T-helper 2 cell (primary cell): ENCODE measurements around the gene EXD3.

Experiments used
- DNase-seq, 5 experiments: peaks; one replicate each; pipeline versions ENCODE4 v3.0.0 to v3.0.0-alpha.2; 2012 to 2022

The EXD3 gene

DNA sequence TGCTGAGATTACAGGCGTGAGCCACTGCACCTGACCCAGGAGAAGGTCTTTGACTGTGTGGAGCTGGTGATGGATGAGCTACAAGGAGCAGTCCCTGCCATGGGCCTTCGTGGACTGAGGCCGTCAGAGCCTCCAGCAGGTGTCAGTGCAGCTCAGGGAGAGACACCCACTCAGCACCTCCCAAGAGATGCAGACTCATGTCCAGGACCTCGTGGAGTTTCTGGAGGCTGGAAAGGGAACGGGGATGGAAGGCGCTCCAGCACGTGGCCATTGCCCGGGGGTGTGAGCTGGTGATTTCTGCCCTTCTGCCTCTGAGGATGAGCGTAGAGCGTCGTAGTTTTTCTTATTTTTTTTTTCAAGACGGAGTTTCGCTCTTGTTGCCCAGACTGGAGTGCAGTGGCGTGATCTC is 136.0 kb downstream of the EXD3 start:
- peak in 1 of 5 experiments; percentile 41 for DNase-seq

DNA sequence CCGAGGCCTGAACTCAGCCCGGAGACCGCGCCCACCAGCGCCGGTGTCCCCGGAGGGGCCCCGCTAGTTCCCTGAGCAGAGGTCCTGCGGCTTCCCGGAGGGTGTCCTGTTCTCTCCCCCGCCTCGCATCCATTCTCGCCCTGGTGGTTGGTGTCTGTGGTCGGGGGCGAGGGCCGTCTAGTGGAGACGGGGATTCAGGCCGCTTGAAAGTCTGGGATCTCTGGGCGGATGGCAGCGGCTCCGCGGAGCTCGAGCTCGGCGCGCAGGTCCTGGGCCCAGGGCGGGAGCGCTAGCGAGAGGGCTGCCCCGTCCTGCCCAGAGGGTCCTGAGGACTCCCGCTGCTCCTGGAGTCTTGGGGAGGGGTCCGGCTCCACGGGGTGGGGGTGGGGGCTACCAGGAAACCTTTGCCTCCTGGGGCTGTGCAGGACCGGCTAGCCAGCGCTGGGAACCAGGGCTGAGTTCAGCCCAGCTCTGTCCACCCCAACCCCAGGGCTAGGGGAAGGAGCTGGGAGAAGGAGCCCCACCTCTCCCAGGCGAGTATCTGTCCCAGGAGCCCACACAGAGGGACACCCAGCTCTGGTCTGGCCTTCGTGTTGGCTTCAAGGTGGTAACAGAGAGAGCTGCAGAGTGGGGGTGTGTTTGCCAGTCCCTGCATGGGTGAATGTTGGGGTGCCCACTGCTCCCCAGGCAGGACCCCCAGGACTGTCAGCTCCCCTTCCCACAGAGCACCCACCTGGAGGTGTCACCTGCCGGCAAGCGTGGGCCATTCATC is 141.4 kb downstream of the EXD3 start:
- DNase-seq = no peak

DNA sequence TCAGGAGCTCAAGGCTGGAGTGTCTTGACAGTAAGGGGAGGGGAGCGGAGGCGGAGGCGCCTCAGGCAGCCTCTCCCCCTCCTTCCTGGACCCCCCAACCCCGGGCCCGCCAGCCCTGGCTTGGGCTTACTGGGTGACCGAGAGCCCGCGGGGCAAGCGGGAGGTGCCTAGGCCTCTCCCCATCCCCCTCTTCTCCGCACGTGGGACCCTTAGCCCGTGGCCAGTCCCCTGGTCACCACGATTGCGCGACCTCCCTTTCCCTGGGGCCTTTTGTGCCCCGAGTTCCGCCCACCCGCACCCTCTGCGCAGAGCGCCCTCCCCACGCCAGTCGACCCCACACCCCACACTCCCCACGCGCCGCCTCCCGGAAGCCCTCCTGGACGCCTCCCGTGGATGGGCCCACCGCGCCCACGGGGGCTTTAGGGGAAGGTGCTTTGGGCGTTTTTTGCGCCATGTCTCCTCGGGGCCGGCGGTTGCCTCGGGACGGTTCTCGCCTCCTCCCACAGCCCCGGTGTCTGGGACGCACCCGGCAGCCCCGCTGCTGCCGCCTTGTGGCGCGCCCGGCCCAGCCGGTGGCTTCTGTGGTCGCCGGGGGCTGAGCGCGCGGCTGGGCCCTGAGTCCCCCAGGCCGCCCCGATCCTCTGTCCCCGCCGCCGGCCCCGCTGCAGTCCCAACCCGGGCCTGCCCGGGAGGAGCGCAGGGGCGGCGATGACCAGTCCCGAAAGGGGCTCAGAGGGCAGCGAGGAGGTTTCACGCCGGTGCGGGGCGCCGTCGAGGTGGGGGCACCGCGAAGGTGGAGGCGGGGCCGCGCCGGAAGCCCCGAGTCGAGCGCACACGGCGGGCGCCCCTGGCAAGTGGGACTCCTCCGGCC is 142.3 kb downstream of the EXD3 start:
- DNase-seq = no peak

DNA sequence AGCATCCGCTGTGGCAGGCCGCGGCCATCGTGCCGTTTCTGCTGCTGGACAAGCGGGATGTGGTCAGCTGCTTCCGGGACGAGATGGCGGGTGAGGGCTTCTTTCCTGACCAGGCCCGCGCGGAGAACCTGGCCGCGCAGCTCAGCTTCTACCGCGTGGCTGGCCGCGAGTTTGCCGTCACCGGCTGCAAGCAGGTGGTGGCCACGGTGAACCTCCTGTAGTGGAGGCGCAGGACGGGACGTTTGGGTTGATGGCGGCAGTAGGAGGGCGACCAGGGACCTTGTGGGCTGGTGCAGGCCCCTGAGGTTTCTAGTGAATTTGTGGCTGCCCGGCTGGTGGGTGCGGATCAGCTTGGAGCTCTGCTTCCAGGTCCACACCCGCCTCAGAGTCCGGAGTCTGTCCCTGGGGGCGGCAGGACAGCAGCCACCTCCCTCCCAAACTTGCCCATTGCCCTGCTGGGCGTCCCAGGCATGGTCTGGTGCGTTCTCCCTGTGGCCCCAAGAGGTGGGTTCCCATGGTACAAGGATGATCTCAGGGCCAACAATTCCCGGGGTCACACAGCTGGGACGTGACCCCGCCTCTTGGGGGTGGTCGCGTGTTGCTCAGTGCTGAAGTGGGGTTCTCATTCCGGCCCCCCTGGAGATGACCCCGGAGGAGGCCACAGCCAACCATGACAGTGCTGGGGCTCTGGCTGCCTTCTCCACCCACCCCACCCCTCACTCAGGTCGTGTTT is 143.1 kb downstream of the EXD3 start:
- no peak for DNase-seq

DNA sequence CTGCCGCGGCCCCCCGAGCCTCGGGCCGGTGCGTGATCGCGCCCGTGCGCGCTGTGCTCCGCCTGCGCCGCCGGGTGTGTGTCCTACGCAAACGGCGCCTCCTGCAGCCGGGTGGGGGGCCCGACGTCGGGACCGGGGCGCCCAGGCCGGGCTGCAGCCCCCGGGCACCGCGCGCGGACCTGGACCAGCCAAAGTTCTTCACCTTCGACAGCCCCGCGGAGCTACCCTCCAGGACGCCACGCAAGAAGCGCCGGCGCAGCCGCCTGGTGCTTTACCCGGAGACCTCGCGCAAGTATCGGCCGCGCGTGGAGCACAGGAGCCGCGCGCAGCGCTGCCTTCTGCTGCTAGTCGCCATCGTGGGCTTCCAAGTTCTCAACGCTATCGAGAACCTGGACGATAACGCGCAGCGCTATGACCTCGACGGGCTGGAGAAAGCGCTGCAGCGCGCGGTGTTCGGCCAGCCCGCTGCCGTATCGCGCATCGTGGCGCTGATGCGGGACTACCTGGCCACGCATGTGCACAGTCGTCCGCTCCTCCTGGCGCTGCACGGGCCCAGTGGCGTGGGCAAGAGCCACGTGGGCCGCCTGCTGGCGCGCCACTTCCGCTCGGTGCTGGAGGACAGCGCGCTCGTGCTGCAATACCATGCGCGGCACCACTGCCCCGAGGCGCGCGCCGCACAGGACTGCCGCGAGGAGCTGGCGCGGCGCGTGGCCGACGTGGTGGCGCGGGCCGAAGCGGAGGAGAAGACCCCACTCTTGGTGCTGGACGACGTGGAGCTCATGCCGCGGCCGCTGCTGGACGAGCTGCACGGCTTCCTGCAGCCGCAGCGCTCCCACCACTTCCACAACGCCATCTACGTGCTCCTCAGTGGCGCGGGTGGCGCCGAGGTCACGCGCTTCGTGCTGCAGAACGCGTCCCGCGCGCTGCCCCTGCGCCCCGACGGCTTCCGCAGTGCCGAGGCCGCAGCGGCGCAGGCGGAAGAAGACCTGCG is 143.9 kb downstream of the EXD3 start:
- DNase-seq = no peak

DNA sequence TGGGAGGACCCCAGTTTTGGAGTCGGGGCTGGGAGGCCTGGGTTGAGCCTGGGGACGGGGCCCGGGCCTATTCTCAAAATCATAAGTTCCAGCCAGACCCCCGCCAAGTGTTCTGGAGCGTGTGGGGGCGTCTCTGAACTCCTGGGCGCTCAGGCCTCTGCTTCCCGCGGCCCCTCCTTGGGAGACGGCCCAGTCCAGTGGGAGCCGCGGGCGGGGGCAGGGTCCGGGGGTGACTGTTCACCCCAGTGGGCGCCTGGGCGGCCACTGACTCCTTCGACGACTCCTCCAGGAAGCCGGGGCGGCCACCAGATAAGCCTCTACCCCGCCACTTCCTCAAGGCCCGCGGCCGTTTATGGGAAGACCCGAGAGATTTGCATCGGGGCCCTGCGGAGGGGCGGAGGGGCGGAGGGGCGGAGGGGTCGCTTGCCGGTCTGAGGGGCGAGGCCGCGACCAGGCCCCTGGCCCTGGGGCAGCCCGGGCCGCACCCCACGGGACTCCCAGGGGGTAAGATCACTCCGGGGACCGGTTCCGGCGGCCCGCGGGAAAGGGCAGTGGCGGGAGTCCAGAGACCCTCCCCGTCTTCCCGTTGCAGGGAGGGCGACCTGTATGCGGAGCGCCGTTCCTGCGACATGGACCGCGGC is 144.8 kb downstream of the EXD3 start:
- no peak for DNase-seq

DNA sequence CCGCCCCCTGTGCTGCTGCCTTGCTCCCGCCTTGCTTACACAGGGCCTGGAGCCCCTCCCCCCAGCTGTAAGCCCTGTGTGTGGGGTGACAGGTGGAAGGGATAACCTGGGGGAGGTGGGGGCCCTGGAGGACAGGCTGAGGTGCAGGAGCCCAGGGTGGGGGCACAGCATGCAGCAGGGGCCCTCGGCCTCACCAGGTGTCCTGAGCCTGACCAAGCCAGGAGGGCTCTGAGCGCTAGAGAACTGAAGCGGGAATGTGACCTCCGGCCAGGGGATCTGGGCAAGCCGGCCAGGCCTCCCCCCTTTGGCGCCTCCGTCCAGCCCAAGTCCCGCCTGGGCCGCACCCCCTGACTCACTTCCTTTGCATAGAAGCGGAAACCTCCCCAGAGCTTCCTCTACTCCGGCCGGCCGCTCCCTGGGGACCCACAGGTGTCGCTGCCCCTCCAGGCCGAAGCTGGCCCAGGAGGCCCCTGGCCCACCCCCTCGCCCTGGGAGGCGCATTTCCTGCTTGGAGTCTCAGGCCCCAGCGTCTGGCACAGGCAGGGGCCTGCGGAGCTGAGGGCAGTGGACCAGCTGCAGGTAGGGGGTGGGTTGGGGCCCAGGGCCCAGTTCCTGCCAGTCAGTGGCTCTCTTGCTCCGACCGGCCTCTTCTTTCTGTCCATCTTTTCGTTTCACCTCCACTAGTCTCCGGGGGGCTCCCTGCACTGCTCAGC is 145.5 kb downstream of the EXD3 start, which contains the start of gene TOR4A:
TSS of gene TOR4A (plus strand) at position 398 of the 713 bp plus-strand sequence. CDS start 964 bp downstream, outside the sequence.
- peak in 1 of 5 experiments; percentile 40 for DNase-seq

DNA sequence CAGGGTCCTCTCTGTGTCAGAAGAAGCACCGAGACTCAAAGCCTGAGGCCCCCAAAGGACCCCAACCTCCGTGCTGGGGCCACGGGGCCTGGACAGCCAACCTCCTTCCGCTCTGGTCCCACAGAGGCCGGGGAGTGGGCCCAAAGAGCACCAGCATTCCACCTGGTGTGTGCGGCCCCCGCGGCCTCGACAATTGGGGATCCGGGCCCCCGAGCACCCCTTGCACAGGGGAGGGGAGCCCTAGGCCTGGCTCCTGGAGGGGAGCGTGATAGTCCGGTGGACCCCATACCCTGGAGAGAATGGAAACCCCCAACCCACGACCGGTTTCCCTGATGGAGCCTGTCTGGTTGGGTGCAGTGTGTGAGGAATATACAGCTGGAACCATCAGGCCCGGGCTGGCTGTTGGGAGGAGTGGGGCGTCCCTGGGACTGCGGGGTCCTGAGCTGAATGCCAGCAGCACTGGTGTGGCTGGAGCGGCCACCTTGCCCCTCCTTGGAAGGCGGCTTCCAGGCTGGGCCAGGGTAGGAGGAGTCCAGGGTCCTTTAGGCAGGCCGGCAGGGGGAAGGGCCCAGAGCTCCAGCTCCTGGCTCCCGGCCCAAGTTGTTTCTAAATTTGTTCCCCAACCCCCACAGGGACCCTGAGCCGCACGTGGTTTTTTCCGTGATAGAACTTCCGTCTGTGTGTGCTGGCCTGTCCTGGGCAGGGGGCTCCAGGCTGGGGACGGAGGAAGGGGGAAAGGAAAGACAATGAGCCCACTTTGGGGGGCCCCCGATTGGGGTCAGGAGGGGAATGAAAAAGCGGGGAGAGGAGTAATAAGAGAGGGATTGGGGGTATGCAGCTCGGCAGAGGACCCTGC is 146.3 kb downstream of the EXD3 start:
- DNase-seq = no peak

DNA sequence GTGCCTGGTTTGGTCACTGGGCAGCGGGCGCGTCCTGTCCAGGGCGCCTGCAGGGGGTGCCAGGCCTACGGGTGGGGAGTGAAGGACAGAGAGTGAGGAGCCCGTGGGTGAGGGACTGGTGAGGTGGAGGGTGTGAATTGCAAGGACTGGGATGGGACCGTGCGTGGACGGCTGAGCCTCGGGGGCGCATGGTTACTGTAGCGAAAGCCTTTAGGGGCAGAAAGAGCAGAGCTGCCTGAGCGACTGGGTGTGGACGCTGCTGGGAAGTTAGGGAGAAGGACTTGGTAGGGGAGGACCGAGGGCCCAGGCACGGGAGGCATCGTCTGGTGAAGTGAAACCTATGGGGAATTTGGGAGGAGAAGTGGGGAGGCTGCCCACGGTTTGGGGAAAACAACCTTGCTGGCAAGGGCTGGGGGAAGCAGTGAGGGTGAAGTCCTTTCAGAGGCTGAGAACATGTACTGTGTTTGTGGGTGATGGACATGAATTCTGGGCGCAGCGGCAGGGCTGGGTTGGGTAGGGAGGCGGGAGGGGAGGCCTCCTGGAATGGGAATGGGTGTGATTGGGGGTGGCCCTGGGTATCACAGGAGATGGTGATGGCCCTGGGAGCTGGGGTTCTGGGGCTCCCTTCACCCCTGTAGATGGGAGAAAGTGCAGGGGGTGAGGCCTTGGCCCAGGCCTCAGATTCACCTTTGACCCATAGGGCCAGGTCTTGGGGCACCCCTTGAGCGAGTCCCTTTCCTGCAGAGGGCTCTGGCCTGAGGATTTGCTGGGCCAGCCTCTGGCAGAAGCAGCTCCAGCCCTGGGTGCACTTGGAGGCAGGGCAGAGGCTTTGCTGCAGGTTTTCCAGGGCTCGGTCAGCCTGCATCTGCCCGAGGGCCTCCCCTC is 147.1 kb downstream of the EXD3 start:
- DNase-seq = no peak

DNA sequence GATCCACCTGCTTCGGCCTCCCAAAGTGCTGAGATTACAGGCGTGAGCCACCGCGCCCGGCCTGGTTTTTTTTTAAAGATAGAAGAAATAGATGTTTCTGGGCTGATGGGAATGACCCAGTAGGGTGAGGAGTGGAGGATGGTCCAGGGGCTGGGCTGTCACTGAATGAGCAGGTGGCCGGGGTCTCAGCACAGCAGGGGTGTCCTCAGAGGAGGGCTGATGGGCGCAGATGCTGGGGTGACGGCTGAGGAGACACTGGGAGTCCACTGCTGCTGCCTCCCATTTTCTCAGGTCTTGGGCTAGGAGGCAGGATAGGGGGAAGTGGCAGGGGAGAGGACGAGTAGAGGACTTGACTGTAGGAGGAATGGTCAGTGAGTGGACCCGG is 147.8 kb downstream of the EXD3 start:
- DNase-seq = no peak

DNA sequence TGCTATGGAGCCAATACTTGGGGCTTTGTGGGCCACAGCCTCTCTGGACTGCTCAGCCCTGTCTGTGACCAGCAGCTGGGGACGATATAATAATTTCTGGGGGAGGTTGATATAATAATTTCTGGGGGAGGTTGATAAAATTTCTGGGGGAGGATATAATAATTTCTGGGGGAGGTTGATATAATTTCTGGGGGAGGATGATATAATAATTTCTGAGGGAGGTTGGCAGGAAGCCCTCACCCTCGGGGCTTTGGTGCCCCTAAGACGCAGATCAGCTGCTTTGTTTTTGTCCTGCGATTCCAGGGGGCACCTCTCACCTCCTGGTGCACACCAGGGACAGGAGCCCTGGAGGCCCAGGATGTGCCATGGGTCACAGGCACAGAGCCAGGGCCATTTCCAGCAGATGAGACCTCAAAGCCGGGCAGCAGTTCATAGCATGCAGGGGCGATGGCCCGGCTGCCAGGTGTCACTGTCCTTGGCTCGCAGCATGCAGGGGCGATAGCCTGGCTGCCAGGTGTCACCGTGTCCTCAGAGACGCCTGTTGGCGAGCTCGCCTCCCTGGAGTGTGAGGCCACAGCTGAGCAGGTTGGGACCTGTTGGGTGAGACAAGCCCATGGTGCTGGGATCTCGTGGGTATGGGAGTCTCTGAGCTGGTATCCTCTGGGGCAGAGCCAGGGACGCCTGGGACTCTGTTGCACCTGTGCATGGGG is 149.2 kb downstream of the EXD3 start:
- no peak for DNase-seq

DNA sequence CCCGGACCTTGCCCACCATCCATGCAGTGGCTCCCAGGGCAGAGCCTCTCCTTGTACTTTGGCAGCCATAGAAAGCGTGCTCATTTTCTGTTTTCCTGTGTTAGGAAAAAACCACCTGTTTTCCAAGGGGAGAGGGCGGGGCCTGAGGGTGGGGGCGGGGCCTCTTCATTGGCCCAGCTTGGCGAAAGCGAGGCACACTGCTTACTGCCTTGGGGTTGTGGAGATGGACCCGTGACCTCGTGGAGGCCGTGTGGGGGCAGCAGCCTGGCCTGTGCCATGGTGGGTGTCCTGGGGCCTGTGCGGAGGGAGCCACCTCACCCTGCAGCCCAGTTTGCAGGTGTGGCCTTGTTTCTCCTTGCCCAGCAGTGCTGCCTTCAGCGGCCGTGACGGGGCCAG is 149.9 kb downstream of the EXD3 start:
- no peak for DNase-seq

DNA sequence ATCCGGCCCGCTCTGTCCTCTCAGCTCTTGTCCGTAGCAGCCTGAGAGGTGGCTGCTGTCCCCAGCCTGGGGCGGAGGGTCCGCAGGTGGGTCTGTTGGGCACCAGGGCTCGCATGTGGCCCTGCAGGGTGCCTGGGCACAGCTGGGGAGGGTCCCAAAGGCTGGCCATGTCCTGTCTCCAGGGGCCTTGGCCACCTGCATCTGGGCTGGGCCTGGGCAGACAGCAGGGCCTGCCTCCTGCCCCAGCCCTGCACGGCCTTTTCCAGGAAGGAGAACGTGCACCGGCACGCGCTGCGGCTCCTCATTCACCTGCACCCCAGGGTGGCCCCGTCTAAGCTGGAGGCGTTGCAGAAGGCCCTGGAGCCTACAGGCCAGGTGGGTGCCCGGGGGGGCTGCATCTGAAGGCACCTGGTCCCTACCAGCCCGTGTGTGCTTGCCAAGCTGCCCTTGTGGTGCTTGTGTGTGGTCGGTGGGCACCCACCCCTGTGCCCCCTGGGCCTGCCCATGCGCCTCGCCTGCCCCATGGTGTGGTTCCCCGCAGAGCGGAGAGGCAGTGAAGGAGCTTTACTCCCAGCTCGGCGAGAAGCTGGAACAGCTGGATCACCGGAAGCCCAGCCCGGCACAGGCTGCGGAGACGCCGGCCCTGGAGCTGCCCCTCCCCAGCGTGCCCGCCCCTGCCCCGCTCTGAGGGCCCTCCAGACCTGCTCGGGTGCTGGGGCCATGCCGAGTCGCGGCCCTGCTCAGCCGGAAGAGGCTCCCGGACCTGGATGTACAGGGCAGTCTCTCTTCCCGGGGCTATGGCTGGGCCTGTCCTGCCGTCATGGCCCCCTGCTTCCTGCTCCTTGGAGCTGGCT is 150.5 kb downstream of the EXD3 start:
- no peak for DNase-seq

DNA sequence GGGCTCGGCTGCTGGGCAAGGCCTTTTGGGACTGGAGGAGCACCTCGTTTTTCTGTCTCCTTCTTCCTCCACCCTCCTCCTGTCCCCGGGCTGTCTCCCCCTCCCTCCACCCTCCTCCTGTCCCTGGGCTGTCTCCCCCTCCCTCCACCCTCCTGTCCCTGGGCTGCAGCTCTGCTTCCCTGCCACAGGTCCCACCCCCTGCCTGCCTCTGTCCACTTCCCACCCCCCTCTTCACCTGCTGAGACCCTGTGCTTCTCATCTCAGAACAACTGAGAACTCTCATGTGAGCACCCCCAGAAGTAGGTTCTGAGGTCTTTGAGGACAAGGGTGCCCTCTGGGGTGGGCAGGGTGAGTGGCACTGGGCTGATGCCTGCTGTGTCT is 151.3 kb downstream of the EXD3 start:
- no peak for DNase-seq

DNA sequence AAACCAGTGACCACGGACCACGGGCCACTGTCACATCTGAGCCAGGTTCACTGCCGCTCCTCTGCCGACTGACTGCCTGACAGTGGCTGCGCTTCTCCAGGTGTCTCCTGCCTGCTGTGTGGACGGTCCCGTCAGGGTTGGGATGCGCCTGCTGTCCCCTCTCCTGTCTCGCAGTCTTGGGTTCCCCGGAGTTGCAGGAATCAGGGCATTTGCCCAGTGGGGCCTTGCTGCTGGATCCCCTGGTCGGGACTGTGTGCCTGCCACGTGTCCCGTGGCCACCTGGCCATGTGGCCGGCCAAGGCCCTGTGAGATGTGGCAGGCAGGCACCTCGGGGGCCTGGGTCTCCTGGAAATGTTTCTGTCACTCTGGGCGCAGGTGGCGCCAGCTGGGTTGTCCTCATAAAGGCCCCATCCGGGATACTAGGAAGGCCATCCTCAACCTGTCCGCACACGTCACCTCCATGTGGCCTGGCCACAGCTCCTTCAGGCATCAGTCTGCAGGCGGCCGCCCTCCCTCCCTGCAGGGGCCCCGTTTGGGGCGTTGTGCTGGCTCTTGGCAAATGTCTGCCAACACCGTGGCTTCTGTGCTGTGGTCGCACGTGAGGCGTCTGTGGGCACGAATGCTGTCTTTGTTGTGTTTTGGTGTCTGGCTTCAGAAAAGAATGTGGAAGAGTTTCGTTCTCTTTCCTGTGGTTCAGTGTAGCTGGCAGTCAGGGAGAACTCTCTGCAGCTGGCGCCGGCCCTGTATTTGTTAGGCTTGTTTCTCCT is 151.8 kb downstream of the EXD3 start:
- DNase-seq = peak in 2 of 5 experiments; percentile 23 to 67

DNA sequence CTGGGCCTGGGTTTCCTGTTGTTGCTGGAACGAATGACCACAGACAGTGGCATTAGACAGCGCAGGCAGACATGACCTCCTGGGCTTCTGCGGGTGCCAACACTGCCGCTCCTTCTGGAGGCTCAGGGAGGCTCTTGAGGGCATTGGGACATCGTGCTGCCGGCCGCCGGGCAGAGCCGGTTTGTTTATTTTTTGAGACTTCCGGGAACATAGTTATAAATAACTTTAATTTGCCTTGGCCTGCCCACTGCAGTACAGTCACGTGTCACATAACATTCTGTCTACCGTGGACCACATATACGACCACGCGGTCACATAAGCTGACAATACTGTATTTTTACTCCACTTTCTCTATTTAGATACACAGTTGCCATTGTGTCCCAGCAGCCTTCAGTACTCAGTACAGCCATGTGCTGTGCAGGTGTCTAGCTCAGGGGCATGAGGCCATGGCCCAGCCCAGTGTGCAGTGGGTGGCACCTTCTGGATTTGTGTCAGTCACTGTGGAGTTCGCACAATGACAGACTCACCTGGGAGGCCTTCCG is 153.7 kb downstream of the EXD3 start:
- DNase-seq = no peak
